IMR-90 (cell line): Measurements from ENCODE around the gene RBL2. TPM values are rescaled to one million over a fixed set of nuclear protein-coding genes. Genes with fewer than 3 reads are reported as not detected.
"Not testable (repeated sequence)": the region's sequence is repeated elsewhere in the genome, so short reads cannot be mapped to it uniquely, and the experiment has no call there.

Experiments
- ATAC-seq: fragments of 200-7000 bp; cut with Tn5 transposase; 2 replicates; pipeline ENCODE4 v1.9.1; 2020; ENCODE audit warnings: low read depth, mild to moderate bottlenecking, moderate library complexity
- BruUV-seq: library from RNA; stranded (reverse); fragments of 400-500 nt; replicated peaks from 2 replicates; lab custom pipeline; 2021; lab: Mats Ljungman, UMichigan
- CTCF ChIA-PET: fragments of 300-600 bp; formaldehyde crosslinking; extraction: SDS; loops from one replicate; lab custom pipeline; 2021; ENCODE audit warnings: antibody characterized with exemption; lab: Yijun Ruan, JAX
- POLR2A ChIA-PET: fragments of 300-600 bp; sonication (Branson Sonifier 250); formaldehyde crosslinking; loops from one replicate; lab custom pipeline; 2022; ENCODE audit warnings: antibody characterized with exemption; ENCODE audit not compliant: unreplicated experiment; lab: Charles Lee
- DNase-seq: peaks from one replicate; pipeline ENCODE4 v3.0.0; 2013
- H2AFZ ChIP-seq: replicated peaks from 2 replicates; pipeline ENCODE3; 2013; ENCODE audit warnings: low read length, mild to moderate bottlenecking; ENCODE audit not compliant: poor library complexity
- H2AK5ac ChIP-seq: 2 replicates; pipeline ENCODE4 v1.6.1; 2013; ENCODE audit warnings: low read depth, low read length, inconsistent platforms
- H2AK9ac ChIP-seq: replicated peaks from 2 replicates; pipeline ENCODE3; 2013; ENCODE audit warnings: mild to moderate bottlenecking, low read depth, low read length, moderate library complexity; ENCODE audit not compliant: poor library complexity
- H2BK120ac ChIP-seq: 2 replicates; pipeline ENCODE4 v1.6.1; 2013; ENCODE audit warnings: low read depth, low read length, inconsistent platforms
- H2BK15ac ChIP-seq: 3 replicates; pipeline ENCODE4 v1.6.1; 2013; ENCODE audit warnings: low read depth, low read length, inconsistent platforms
- H2BK20ac ChIP-seq: 2 replicates; pipeline ENCODE4 v1.6.1; 2013; ENCODE audit warnings: low read depth, mild to moderate bottlenecking, inconsistent platforms, low read length, moderate library complexity
- H2BK5ac ChIP-seq: 2 replicates; pipeline ENCODE4 v1.6.1; 2013; ENCODE audit warnings: mild to moderate bottlenecking, low read depth, low read length, inconsistent platforms; ENCODE audit not compliant: poor library complexity, severe bottlenecking
- H3K14ac ChIP-seq: replicated peaks from 2 replicates; pipeline ENCODE4 v1.6.1; 2013; ENCODE audit warnings: low read depth, low read length, inconsistent platforms
- H3K18ac ChIP-seq: 2 replicates; pipeline ENCODE4 v1.6.1; 2013; ENCODE audit warnings: low read depth, low read length, control low read depth
- H3K23ac ChIP-seq: 2 replicates; pipeline ENCODE4 v1.6.1; 2013; ENCODE audit warnings: low read depth, low read length, inconsistent platforms
- H3K27ac ChIP-seq: 2 replicates; pipeline ENCODE4 v1.5.1; 2013; ENCODE audit warnings: mild to moderate bottlenecking, control low read depth, low read length; ENCODE audit not compliant: insufficient read depth
- H3K27me3 ChIP-seq: 2 replicates; pipeline ENCODE4 v1.6.1; 2013; ENCODE audit warnings: low read length; ENCODE audit not compliant: control insufficient read depth, insufficient read depth
- H3K36me3 ChIP-seq: 2 replicates; pipeline ENCODE4 v1.6.1; 2013; ENCODE audit warnings: low read length, mixed read lengths; ENCODE audit not compliant: control insufficient read depth, insufficient read depth
- H3K4ac ChIP-seq: 2 replicates; pipeline ENCODE4 v1.6.1; 2013; ENCODE audit warnings: low read depth, low read length, inconsistent platforms
- H3K4me1 ChIP-seq: 2 replicates; pipeline ENCODE4 v1.6.1; 2013; ENCODE audit warnings: low read length, mixed read lengths; ENCODE audit not compliant: control insufficient read depth, insufficient read depth
- H3K4me2 ChIP-seq: 2 replicates; pipeline ENCODE4 v1.6.1; 2013; ENCODE audit warnings: low read depth, mild to moderate bottlenecking, control low read depth, low read length, moderate library complexity
- H3K4me3 ChIP-seq: 2 replicates; pipeline ENCODE4 v1.5.1; 2013; ENCODE audit warnings: low read depth, mild to moderate bottlenecking, control low read depth, low read length, moderate library complexity; ENCODE audit not compliant: insufficient read depth
- H3K56ac ChIP-seq: 2 replicates; pipeline ENCODE4 v1.6.1; 2013; ENCODE audit warnings: low read length, inconsistent platforms; ENCODE audit not compliant: insufficient read depth; ENCODE audit errors: extremely low read depth
- H3K79me1 ChIP-seq, 2 experiments: 2 replicates each; pipeline ENCODE4 v1.6.1; 2013; ENCODE audit warnings: low read length in 2 of 2, inconsistent platforms in 1 of 2, low read depth in 1 of 2
- H3K9ac ChIP-seq: 2 replicates; pipeline ENCODE4 v1.6.1; 2013; ENCODE audit warnings: low read depth, low read length, control low read depth
- H3K9me1 ChIP-seq: 2 replicates; pipeline ENCODE4 v1.6.1; 2013; ENCODE audit warnings: low read length, inconsistent platforms; ENCODE audit not compliant: insufficient read depth
- H3K9me3 ChIP-seq: 2 replicates; pipeline ENCODE4 v1.6.1; 2013; ENCODE audit warnings: low read length; ENCODE audit not compliant: control insufficient read depth, insufficient read depth
- H4K20me1 ChIP-seq: 2 replicates; pipeline ENCODE4 v1.6.1; 2013; ENCODE audit warnings: low read length, inconsistent platforms; ENCODE audit not compliant: insufficient read depth
- H4K5ac ChIP-seq: 2 replicates; pipeline ENCODE4 v1.6.1; 2013; ENCODE audit warnings: mild to moderate bottlenecking, low read depth, low read length, control low read depth
- H4K8ac ChIP-seq, 2 experiments: 2 replicates each; pipeline ENCODE4 v1.6.1; 2013; ENCODE audit warnings: low read depth in 2 of 2, low read length in 2 of 2, control low read depth in 1 of 2, inconsistent platforms in 1 of 2
- H4K91ac ChIP-seq: 2 replicates; pipeline ENCODE4 v1.6.1; 2013; ENCODE audit warnings: low read depth, low read length, inconsistent platforms; ENCODE audit not compliant: insufficient read depth
- WGBS, 2 experiments: methylation state at CpG; one replicate each; pipeline versions ENCODE4 v1.1.5 to v1.1.7; 2013; ENCODE audit warnings: missing lambda C conversion rate in 2 of 2; ENCODE audit not compliant: insufficient read length in 1 of 2; ENCODE audit errors: extremely low coverage in 2 of 2; 5-methylcytosine and 5-hydroxymethylcytosine counted together
- dilution Hi-C: fragments of 300-500 bp; cut with HindIII; formaldehyde crosslinking; loops from one replicate; pipeline ENCODE4 v1.14.3; 2018; ENCODE audit warnings: low sequenced_read_pairs; ENCODE audit not compliant: unreplicated experiment
- in situ Hi-C: fragments of 300-500 bp; cut with MboI; formaldehyde crosslinking; loops from 3 replicates; pipeline ENCODE4 v1.14.3; 2019; ENCODE audit warnings: low sequenced_read_pairs, inconsistent platforms, mixed read lengths
- intact Hi-C: fragments of 100-400 bp; cut with micrococcal nuclease; formaldehyde crosslinking; loops from 2 replicates; pipeline ENCODE4 v1.10.0; 2022
- polyA plus RNA-seq, 3 experiments: library from polyadenylated mRNA; depleted of rRNA; stranded (reverse); fragments of >200 nt; gene quantifications; 2 replicates each; pipeline ENCODE4 v1.2.3, GENCODE V29; 2012; ENCODE audit warnings: low replicate concordance in 1 of 3
- total RNA-seq: library from RNA; depleted of rRNA; stranded (reverse); fragments of >200 nt; gene quantifications from 2 replicates; pipeline ENCODE4 v1.2.3, GENCODE V29; 2012

The RBL2 gene
- total and polyA plus RNA-seq, 2 of the 4 experiments (the other 2 are of a cell fraction) = 19.7 to 23.4 TPM

- H3K23ac ChIP-seq, in situ Hi-C loops, H3K27ac ChIP-seq, H4K8ac ChIP-seq, BruUV-seq, H4K91ac ChIP-seq, H2BK20ac ChIP-seq, ATAC-seq, CTCF ChIA-PET, H2AFZ ChIP-seq, H3K56ac ChIP-seq, H3K9ac ChIP-seq, intact Hi-C loops, H3K9me3 ChIP-seq, H2AK5ac ChIP-seq, H3K14ac ChIP-seq, H3K4me1 ChIP-seq, H3K4ac ChIP-seq, DNase-seq, H2BK120ac ChIP-seq, H3K27me3 ChIP-seq, dilution Hi-C loops, H4K20me1 ChIP-seq, H3K9me1 ChIP-seq, H3K36me3 ChIP-seq, H3K4me3 ChIP-seq, H2BK15ac ChIP-seq, H4K5ac ChIP-seq, H2AK9ac ChIP-seq, H3K4me2 ChIP-seq, H3K79me1 ChIP-seq, POLR2A ChIA-PET, H3K18ac ChIP-seq, H2BK5ac ChIP-seq: not testable (repeated sequence)
- 30% methylated on average over 2 of the region's 8 CpGs; no CpG with 5 or more reads in 1 of the 2 experiments for WGBS, 2 experiments
Measured at GRCh38 chr16:53384610-53385009, 49.7 kb upstream of the RBL2 start.
